GM21367 (cell line): ENCODE data around the gene ELOVL1.
"Not testable (repeated sequence)": the region's sequence is repeated elsewhere in the genome, so short reads cannot be mapped to it uniquely, and the experiment has no call there.

ENCODE experiments used
- ATAC-seq: cut with Tn5 transposase; IDR thresholded peaks from one replicate; pipeline ENCODE4 v1.9.1; 2021; ENCODE audit not compliant: unreplicated experiment

ELOVL1 gene

DNA sequence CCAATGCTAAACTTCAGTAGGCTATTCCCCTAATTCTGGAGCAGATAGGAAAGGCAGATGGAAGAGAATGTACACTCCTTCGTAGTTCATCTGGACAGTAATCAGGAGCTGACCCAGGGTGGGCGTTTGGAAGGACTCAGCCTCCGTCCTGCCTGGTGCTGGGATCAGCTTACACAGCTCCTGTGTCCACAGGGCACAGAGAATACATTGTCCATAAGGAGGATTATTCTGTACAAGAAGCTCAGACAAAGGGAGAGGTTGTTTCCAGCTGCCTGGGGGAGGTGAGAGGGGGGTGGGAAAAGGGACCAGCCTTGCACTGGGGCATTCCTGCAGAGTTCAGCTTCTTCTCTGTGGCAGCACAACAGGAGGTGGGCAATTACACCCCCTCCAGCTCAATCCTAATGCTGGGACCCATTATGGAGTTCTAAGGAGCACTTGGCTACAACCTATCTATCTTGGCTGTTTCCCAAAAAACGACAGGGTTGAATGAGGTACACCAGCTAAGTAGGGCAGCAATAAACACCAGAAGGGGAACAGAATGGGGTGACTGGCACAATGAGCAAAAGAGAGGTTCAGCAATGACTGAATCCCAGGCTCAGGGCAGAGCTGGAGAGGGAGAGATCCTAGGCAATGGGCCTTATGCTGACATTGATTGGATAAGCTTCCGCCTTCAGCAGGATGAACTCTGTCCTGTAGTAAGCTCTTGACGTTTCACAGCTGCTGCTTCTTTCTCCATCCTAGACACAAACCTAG lies 14.4 kb upstream of the ELOVL1 start:
- ATAC-seq: no peak

DNA sequence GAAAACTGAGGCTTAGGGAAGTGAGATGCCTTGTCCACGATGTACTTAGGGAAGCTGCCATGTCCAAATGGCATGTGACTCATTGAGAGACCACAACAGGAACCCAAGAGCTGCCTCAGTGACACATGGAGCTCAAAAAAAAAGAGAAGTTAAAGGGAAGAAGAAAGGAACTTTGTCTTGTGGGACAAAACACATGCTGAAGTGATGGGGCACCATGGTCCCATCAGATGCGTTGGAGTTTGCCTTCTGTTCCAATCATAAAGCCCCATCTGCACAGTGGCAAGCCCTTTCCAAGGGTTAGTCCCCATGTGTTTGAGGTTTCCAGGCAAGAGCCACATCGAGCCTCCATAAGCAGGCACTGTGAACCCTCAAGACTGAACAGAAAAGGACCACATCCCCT lies 13.8 kb upstream of the ELOVL1 start:
- ATAC-seq: no peak

DNA sequence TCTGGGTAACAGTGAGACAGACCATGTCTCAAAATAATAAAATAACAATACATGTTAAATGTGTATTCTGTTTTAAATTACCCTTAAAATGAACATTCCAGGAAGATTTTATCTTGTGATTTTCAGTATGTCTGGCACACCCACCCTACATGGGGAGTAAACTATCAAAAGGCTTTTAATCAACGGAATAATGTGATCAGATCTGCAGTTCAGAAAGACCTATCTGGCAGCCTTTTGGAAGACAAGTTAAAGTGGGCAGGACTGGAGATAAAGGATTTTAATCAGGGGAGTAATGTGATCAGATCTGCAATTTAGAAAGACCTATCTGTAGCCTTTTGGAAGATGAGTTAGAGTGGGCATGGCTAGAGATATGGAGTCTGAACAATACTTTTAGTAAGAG lies 11.7 kb upstream of the ELOVL1 start:
- ATAC-seq: no peak

DNA sequence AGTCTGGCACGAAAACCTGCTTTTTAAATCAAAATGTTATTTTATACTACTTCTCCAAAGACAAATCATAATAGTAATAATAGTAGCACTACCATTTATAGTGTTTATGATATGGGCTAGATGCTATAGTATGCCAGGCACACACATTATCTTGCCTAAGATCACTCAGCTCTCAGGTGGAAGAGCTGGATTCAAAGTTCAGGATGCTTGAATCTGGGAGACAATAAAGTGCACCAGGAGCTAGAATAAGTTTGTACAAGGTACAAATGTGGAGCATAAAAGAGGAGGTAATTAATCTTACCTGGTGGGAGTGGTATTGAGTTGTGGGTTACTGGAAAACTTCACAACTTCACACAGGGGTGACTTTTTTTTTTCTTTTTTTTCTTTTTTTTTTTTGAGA lies 10.0 kb upstream of the ELOVL1 start:
- no peak for ATAC-seq

DNA sequence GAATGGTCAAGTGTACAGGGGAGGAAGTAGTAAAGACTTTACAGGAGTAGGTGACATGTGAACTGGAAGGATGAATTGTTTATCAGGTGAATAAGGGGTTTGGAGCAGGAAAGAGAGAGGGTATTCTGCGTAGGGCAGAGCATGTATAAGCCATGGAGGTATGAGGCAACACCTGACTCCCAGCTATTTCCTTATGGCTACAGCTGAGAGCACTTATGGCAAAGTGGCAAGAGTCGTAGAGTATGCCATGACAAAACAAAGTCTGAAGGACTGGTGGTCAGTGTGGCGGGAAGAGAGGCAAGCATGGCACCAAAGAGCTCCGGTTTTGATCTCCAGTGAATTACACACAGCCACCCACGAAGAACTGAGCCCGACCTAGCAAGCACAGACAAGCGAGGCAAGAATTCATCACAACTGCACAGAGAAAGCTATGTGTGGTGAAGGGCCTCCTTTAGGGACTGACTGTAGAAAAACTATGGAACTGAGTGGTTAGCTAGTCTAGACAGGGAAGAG lies 9.0 kb upstream of the ELOVL1 start:
- no peak for ATAC-seq

DNA sequence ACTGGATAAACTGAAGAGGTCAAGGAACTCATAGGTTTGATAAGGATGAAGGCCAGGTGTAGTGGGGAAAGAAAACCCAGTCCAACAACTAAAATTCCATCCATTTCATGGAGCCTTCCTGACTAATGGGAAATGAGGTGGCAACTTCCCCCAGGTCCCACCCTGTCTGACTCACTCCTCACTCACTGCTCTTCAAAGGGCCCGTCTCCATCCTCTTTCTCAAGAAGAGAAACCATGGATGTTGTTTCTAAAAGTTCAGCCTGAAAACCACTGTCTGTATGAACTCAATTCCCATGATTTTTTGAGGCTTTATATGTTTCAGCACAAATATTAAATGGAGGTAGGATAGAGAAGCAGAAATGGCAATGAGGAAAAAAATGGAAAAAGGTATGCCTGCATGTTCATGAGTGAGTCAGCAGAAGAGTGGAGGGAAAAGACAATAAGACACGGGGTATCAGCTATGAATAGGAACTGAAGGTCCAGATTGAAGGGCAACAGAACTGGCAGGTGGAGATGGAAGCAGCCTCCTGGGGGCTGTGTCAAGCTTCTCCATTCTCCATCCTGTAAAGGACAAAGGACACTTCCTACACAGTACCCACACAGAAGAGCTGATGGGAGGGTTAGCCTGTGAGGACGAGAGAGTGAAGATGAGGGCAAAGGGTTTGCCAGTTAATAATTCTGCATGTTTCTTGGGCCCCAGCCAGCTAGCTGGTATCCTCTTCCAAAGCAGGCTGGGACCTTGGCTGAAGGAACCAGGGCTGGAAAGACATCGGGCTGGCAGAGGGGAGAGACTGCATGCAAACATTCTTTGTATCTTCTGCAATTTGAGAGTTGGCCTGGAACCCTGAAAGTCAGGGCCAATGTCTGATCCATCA lies 5.5 kb upstream of the ELOVL1 start:
- no peak for ATAC-seq

DNA sequence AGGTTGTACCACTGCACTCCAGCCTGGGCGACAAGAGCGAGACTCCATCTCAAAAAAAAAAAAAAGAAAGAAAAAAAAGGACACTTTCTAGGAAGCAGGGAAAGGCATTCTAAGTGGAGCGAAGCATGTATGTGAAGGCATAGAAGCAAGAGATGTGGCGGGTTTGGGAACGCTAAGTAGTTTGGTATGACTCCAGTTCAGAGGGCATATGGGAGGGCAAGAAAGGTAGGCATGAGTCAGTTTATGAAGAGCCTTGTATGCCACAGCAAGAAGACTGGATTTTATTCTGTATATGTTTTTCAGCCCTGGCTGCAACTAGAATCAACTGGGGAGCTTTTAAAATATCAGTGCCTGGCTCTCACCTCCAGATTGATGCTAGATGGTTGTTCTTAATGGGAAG lies 4.4 kb upstream of the ELOVL1 start:
- ATAC-seq: no peak

DNA sequence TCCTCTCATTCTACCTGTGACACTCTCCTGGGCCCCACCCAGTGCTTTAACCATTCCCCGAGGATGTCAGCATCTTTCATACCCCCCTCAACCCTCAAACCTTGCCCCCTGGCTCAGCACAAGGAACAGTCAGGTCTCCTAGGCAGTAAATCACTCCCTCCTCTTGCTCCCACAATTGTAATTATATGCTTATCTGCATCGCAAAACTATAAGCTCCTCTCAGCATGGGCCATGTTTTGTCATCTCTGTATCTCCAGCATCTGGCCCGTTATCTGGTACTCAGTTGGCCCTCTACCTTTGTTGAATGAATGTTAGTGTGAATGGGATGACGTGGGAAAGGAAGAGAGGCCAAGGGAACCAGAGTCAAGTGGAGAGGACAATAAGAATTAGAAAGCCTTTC lies 2.8 kb upstream of the ELOVL1 start:
- no peak for ATAC-seq

DNA sequence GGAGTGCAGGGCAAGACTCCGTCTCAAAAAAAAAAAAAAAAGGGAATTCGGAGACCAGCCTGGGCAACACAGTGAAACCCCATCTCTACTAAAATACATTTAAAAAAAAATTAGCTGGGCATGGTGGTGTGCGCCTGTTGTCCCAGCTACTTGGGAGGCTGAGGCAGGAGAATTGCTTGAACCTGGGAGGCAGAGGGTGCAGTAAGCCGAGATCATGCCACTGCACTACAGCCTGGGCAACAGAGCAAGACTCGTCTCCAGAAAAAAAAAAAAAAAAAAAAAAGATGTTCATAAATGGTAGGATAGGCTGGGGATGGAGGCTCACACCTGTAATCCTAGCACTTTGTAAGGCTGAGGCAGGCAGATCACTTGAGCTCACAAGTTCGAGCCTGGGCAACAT lies 2.0 kb upstream of the ELOVL1 start:
- not testable (repeated sequence) for ATAC-seq

DNA sequence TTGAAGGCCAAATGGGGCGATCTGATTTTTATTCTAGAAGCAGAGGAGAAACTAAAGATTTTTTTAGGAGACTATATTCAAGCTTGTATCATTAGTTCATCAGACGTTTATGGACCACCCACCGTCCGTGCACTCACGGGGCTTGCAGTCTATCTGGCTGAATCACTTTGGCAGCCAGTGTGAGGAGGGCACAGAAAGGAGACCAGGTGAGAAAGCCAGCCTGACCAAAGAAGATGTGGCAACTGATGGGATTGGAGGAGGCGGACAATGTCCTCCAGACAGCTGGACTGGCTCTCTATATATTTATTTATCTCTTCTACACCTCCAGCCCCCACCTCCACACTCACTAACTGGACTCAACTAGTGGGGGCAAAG lies 822 bp upstream of the ELOVL1 start:
- ATAC-seq: no peak

DNA sequence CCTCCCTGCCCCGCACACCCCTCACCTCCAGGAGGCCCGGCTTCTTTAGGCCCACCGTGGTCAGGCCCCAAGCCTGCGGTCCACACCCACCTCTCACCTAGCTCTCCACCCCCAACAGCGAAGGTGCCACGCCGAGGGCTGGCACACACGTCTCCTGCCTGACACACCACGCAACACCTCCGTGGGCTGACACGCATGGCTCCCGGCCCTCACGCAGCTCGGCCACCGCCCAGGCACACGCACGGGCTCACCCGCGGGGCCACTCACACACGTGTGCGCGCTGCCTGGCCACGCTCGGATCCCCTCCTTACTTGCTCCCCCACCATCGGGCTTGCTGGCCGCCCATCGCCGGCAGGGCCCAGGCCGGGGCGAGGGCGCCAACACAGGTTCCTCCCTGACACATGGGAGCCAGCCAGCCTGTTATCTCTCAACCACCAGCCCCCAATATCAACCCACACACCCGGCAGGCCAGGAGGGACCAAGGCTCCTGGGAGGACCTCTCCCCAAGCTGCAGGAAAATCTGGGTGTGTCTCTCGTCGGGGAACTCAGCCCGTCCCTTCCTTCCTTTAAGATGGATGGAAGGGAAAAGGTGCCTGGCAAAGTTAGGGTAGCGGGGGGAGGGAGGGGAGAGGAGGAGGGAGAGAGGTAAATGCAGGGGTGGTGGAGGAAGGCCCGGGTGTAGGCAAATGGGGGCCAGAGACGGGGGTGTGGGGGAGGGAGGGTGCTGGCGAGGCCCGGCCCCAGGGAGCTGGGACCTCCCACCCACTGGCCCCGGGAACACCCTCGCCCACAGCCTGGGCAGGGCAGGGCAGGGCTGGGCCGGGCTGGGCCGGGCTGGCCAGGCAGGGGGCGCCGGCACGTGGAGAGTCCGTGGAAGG lies 546 bp downstream of the ELOVL1 start:
- peak; percentile 37 for ATAC-seq

DNA sequence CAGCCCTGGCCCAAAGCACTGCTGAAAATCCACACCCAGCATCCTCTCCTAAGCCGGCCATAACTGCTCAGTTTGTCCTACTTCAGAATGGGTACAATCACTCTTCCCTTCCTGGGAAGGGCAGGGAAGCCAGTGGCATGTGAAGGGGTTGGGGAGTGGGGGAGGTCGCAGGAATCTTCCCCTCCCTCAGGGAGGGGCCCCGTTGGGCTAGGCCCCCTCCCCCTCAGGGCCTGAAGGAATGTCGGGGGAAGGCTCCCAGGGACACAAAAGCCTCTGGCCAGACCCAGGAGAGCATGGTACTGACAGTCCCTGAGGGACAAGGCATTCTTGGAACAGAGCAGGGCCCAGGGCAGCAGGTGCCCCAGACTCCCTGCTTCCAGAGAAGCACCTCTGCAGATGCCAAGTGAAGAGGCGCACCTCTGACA lies 1.2 kb downstream of the ELOVL1 start:
- ATAC-seq: no peak

DNA sequence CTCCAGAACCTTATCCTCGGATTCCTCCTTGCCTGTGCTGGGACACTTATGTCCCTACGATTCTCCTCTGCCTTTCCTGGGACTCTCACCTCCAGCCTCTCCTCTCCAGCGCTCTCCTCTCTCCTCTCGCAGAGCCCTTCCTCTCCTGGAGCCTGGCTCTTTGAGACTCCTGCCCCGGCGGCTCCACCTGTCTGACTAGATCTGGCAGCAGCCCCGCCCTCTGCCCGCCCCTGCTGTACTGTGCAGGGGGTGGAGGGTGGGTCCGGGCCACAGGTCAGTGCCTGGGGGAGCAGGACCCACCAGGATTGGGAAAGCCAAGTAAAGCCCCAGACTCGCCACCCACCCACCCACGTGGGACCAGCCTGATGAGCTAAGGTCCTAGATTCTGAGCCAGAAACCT lies 1.6 kb downstream of the ELOVL1 start:
- no peak for ATAC-seq

DNA sequence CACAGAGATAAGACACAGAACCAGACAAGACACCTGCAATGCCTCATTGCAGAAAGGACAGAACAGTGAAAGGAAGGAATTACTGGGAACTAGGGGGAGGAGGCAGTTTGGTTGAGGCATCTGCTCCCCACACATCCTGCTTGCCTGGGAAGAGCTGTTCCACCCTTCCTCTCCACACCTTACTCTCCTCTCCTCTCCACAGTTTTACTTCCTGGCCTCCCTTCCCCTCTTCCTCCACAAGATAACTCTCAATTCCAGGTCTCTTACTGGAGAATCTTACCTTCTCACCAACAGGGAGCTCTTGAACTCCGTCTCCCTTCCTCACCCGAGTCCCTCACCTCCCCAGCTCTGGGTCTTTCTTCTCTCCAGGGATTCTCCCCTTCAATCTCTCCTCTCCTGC lies 2.1 kb downstream of the ELOVL1 start:
- ATAC-seq: no peak

DNA sequence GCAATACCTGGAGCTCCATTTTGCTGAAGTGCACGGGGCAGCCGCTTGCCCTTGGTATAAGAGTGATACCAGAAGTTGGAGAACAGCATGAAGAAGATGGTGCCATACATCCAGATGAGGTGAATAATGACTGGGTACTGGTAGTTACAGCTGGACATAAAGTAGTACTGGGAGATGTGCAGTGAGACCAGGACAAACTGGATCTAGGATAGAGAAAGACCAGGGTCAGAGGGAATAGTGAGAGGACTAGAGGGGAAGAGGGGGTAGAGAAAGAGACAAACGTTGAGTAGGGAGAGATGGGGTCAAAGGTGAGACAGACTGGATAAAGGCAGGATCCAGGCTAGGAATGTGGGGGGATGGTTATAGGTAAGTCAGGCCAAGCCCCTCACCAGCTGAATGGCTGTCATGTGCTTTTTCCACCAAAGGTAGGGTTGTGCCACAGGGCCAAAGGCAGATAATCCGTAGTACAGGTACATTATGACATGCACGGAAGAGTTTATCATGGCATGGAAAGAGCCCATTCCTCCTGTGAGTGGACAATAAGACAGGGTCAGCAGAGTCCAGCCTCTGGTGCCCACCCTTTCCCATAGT lies 3.8 kb downstream of the ELOVL1 start:
- no peak for ATAC-seq

DNA sequence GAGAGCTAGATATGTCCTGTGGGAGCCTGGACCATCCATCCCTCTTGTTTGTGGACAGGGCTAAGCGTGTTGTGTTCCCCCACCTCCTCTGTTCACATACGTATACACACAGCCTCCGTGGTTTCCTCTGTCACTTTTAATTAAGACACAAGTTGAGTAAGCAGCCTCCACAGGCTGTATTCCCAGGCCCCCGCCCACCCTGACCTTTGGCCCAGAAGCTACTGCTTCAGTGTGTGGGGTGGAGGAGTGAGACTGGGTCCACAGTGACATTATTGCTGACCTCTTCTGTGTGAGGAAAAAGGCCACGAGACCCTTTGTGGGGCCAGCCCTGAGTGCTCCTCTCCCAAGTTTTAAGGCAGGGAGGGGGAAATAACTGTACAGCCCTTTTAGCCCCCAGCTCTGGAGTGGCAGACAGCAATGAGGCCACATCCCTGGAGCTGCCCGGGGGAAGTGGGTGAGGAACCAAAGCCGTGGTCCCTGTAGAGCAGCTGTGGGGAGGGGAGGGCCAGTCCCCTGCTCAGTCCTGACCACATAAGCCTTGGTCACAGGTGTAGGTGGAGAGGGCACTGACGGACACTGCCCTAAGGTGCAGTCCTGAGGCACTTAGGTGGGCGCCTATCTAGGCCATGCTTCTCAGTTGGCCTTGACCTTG lies 4.4 kb downstream of the ELOVL1 start:
- ATAC-seq: no peak

DNA sequence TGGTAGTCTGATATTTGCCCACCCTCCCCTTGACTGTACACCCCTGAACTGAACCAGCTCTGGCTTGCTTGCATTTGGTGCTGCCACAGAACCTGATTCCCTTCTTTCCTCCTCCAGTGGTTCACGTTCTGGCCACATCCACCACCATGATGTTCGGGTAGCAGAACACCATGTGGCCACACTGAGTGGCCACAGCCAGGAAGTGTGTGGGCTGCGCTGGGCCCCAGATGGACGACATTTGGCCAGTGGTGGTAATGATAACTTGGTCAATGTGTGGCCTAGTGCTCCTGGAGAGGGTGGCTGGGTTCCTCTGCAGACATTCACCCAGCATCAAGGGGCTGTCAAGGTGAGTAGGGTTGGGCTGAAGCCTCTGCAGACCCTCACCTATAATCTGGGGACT lies 7.2 kb downstream of the ELOVL1 start:
- ATAC-seq: no peak

DNA sequence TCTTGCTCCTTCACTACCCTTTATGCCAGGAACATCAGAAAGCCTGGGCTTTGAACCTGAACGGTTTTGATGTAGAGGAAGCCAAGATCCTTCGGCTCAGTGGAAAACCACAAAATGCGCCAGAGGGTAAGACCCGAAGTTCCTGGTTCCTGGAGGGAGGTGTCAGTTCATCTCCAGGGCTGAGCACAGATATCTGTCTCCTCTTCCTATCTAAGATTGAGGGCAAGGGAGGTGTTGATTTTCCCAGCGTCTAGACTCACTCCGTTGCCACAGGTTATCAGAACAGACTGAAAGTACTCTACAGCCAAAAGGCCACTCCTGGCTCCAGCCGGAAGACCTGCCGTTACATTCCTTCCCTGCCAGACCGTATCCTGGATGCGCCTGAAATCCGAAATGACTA lies 8.1 kb downstream of the ELOVL1 start:
- ATAC-seq: no peak

DNA sequence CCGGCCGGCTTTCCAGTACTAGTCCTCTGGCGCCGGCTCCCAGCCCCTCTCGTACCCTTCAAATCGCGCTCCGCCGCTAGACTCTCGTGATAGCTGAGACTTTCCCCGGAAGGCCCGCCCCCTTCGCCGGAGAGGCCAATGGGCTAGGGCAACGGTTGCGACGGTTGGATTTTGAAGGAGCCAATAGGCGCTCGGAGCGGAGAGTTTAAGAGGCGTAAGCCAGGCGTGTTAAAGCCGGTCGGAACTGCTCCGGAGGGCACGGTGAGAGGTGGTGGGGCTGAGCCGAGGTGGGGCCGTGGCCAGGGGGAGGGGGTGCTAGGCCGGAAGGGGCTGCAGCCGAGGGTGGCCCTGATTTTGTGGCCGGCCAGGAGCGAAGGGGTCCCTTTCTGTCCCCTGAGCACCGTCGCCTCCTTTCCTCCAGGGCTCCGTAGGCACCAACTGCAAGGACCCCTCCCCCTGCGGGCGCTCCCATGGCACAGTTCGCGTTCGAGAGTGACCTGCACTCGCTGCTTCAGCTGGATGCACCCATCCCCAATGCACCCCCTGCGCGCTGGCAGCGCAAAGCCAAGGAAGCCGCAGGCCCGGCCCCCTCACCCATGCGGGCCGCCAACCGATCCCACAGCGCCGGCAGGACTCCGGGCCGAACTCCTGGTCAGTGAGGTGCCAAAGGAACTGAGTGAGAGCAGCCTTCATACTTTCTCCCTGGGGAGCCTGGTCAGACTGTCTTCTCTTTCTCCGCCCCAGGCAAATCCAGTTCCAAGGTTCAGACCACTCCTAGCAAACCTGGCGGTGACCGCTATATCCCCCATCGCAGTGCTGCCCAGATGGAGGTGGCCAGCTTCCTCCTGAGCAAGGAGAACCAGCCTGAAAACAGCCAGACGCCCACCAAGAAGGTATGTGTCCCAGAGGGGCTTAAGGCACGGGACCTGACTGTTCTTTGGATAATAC lies 8.8 kb downstream of the ELOVL1 start, which contains the start of gene CDC20:
Gene CDC20 (plus strand): TSS at position 236 of the 948 bp plus-strand sequence. CDS start 235 bp downstream, at position 471.
- peak; percentile 88 for ATAC-seq
